IMR-90 (cell line): ENCODE measurements around the gene ALDH7A1. TPM values are rescaled to one million over a fixed set of nuclear protein-coding genes. Genes with fewer than 3 reads are reported as not detected.

Source experiments
- ATAC-seq: fragments of 200-7000 bp; cut with Tn5 transposase; 2 replicates; pipeline ENCODE4 v1.9.1; 2020; ENCODE audit warnings: low read depth, mild to moderate bottlenecking, moderate library complexity
- BruUV-seq: library from RNA; stranded (reverse); fragments of 400-500 nt; replicated peaks from 2 replicates; lab custom pipeline; 2021; lab: Mats Ljungman, UMichigan
- CTCF ChIA-PET: fragments of 300-600 bp; formaldehyde crosslinking; extraction: SDS; loops from one replicate; lab custom pipeline; 2021; ENCODE audit warnings: antibody characterized with exemption; lab: Yijun Ruan, JAX
- POLR2A ChIA-PET: fragments of 300-600 bp; sonication (Branson Sonifier 250); formaldehyde crosslinking; loops from one replicate; lab custom pipeline; 2022; ENCODE audit warnings: antibody characterized with exemption; ENCODE audit not compliant: unreplicated experiment; lab: Charles Lee
- DNase-seq: peaks from one replicate; pipeline ENCODE4 v3.0.0; 2013
- H2AFZ ChIP-seq: replicated peaks from 2 replicates; pipeline ENCODE3; 2013; ENCODE audit warnings: low read length, mild to moderate bottlenecking; ENCODE audit not compliant: poor library complexity
- H2AK5ac ChIP-seq: 2 replicates; pipeline ENCODE4 v1.6.1; 2013; ENCODE audit warnings: low read depth, low read length, inconsistent platforms
- H2AK9ac ChIP-seq: replicated peaks from 2 replicates; pipeline ENCODE3; 2013; ENCODE audit warnings: mild to moderate bottlenecking, low read depth, low read length, moderate library complexity; ENCODE audit not compliant: poor library complexity
- H2BK120ac ChIP-seq: 2 replicates; pipeline ENCODE4 v1.6.1; 2013; ENCODE audit warnings: low read depth, low read length, inconsistent platforms
- H2BK15ac ChIP-seq: 3 replicates; pipeline ENCODE4 v1.6.1; 2013; ENCODE audit warnings: low read depth, low read length, inconsistent platforms
- H2BK20ac ChIP-seq: 2 replicates; pipeline ENCODE4 v1.6.1; 2013; ENCODE audit warnings: low read depth, mild to moderate bottlenecking, inconsistent platforms, low read length, moderate library complexity
- H2BK5ac ChIP-seq: 2 replicates; pipeline ENCODE4 v1.6.1; 2013; ENCODE audit warnings: mild to moderate bottlenecking, low read depth, low read length, inconsistent platforms; ENCODE audit not compliant: poor library complexity, severe bottlenecking
- H3K14ac ChIP-seq: replicated peaks from 2 replicates; pipeline ENCODE4 v1.6.1; 2013; ENCODE audit warnings: low read depth, low read length, inconsistent platforms
- H3K18ac ChIP-seq: 2 replicates; pipeline ENCODE4 v1.6.1; 2013; ENCODE audit warnings: low read depth, low read length, control low read depth
- H3K23ac ChIP-seq: 2 replicates; pipeline ENCODE4 v1.6.1; 2013; ENCODE audit warnings: low read depth, low read length, inconsistent platforms
- H3K27ac ChIP-seq: 2 replicates; pipeline ENCODE4 v1.5.1; 2013; ENCODE audit warnings: mild to moderate bottlenecking, control low read depth, low read length; ENCODE audit not compliant: insufficient read depth
- H3K27me3 ChIP-seq: 2 replicates; pipeline ENCODE4 v1.6.1; 2013; ENCODE audit warnings: low read length; ENCODE audit not compliant: control insufficient read depth, insufficient read depth
- H3K36me3 ChIP-seq: 2 replicates; pipeline ENCODE4 v1.6.1; 2013; ENCODE audit warnings: low read length, mixed read lengths; ENCODE audit not compliant: control insufficient read depth, insufficient read depth
- H3K4ac ChIP-seq: 2 replicates; pipeline ENCODE4 v1.6.1; 2013; ENCODE audit warnings: low read depth, low read length, inconsistent platforms
- H3K4me1 ChIP-seq: 2 replicates; pipeline ENCODE4 v1.6.1; 2013; ENCODE audit warnings: low read length, mixed read lengths; ENCODE audit not compliant: control insufficient read depth, insufficient read depth
- H3K4me2 ChIP-seq: 2 replicates; pipeline ENCODE4 v1.6.1; 2013; ENCODE audit warnings: low read depth, mild to moderate bottlenecking, control low read depth, low read length, moderate library complexity
- H3K4me3 ChIP-seq: 2 replicates; pipeline ENCODE4 v1.5.1; 2013; ENCODE audit warnings: low read depth, mild to moderate bottlenecking, control low read depth, low read length, moderate library complexity; ENCODE audit not compliant: insufficient read depth
- H3K56ac ChIP-seq: 2 replicates; pipeline ENCODE4 v1.6.1; 2013; ENCODE audit warnings: low read length, inconsistent platforms; ENCODE audit not compliant: insufficient read depth; ENCODE audit errors: extremely low read depth
- H3K79me1 ChIP-seq, 2 experiments: 2 replicates each; pipeline ENCODE4 v1.6.1; 2013; ENCODE audit warnings: low read length in 2 of 2, inconsistent platforms in 1 of 2, low read depth in 1 of 2
- H3K9ac ChIP-seq: 2 replicates; pipeline ENCODE4 v1.6.1; 2013; ENCODE audit warnings: low read depth, low read length, control low read depth
- H3K9me1 ChIP-seq: 2 replicates; pipeline ENCODE4 v1.6.1; 2013; ENCODE audit warnings: low read length, inconsistent platforms; ENCODE audit not compliant: insufficient read depth
- H3K9me3 ChIP-seq: 2 replicates; pipeline ENCODE4 v1.6.1; 2013; ENCODE audit warnings: low read length; ENCODE audit not compliant: control insufficient read depth, insufficient read depth
- H4K20me1 ChIP-seq: 2 replicates; pipeline ENCODE4 v1.6.1; 2013; ENCODE audit warnings: low read length, inconsistent platforms; ENCODE audit not compliant: insufficient read depth
- H4K5ac ChIP-seq: 2 replicates; pipeline ENCODE4 v1.6.1; 2013; ENCODE audit warnings: mild to moderate bottlenecking, low read depth, low read length, control low read depth
- H4K8ac ChIP-seq, 2 experiments: 2 replicates each; pipeline ENCODE4 v1.6.1; 2013; ENCODE audit warnings: low read depth in 2 of 2, low read length in 2 of 2, control low read depth in 1 of 2, inconsistent platforms in 1 of 2
- H4K91ac ChIP-seq: 2 replicates; pipeline ENCODE4 v1.6.1; 2013; ENCODE audit warnings: low read depth, low read length, inconsistent platforms; ENCODE audit not compliant: insufficient read depth
- BHLHE40 ChIP-seq: fragments of 150-350 bp; IDR thresholded peaks from 2 replicates; pipeline ENCODE4 v1.6.1; 2016; ENCODE audit warnings: mild to moderate bottlenecking, low read depth, low read length
- CEBPB ChIP-seq: IDR thresholded peaks from 2 replicates; pipeline ENCODE4 v1.6.1; 2012; ENCODE audit warnings: low read depth, low read length, improper control_type of control experiment
- CHD1 ChIP-seq: IDR thresholded peaks from 2 replicates; pipeline ENCODE4 v1.6.1; 2012; ENCODE audit warnings: low read depth, low read length, improper control_type of control experiment
- FOS ChIP-seq: fragments of 150-350 bp; IDR thresholded peaks from 2 replicates; pipeline ENCODE4 v1.6.1; 2016; ENCODE audit warnings: low read depth, low read length
- MAFK ChIP-seq: IDR thresholded peaks from 2 replicates; pipeline ENCODE4 v1.6.1; 2012; ENCODE audit warnings: low read depth, low read length, improper control_type of control experiment
- MAZ ChIP-seq: IDR thresholded peaks from 2 replicates; pipeline ENCODE4 v1.6.1; 2012; ENCODE audit warnings: low read depth, mild to moderate bottlenecking, low read length, improper control_type of control experiment, moderate library complexity, borderline replicate concordance
- MXI1 ChIP-seq: IDR thresholded peaks from 2 replicates; pipeline ENCODE4 v1.6.1; 2012; ENCODE audit warnings: low read depth, mild to moderate bottlenecking, low read length, moderate library complexity, borderline replicate concordance
- NFE2L2 ChIP-seq: fragments of 150-350 bp; IDR thresholded peaks from 2 replicates; pipeline ENCODE4 v1.6.1; 2016; ENCODE audit warnings: low read depth, mild to moderate bottlenecking, low read length
- POLR2A ChIP-seq: IDR thresholded peaks from 2 replicates; pipeline ENCODE4 v1.6.1; 2012; ENCODE audit warnings: mild to moderate bottlenecking, low read depth, low read length
- RAD21 ChIP-seq: IDR thresholded peaks from 2 replicates; pipeline ENCODE4 v1.6.1; 2012; ENCODE audit warnings: low read length, improper control_type of control experiment
- RCOR1 ChIP-seq: IDR thresholded peaks from 2 replicates; pipeline ENCODE4 v1.6.1; 2012; ENCODE audit warnings: mild to moderate bottlenecking, low read length, improper control_type of control experiment; ENCODE audit not compliant: insufficient replicate concordance
- RFX5 ChIP-seq: IDR thresholded peaks from 2 replicates; pipeline ENCODE4 v1.8.0; 2012; ENCODE audit warnings: low read depth, mild to moderate bottlenecking, low read length, moderate library complexity
- SMC3 ChIP-seq: fragments of 150-350 bp; IDR thresholded peaks from 2 replicates; pipeline ENCODE4 v1.6.1; 2016; ENCODE audit warnings: low read depth, mild to moderate bottlenecking, antibody characterized with exemption, low read length, moderate library complexity
- WGBS, 2 experiments: methylation state at CpG; one replicate each; pipeline versions ENCODE4 v1.1.5 to v1.1.7; 2013; ENCODE audit warnings: missing lambda C conversion rate in 2 of 2; ENCODE audit not compliant: insufficient read length in 1 of 2; ENCODE audit errors: extremely low coverage in 2 of 2; 5-methylcytosine and 5-hydroxymethylcytosine counted together
- dilution Hi-C: fragments of 300-500 bp; cut with HindIII; formaldehyde crosslinking; loops from one replicate; pipeline ENCODE4 v1.14.3; 2018; ENCODE audit warnings: low sequenced_read_pairs; ENCODE audit not compliant: unreplicated experiment
- in situ Hi-C: fragments of 300-500 bp; cut with MboI; formaldehyde crosslinking; loops from 3 replicates; pipeline ENCODE4 v1.14.3; 2019; ENCODE audit warnings: low sequenced_read_pairs, inconsistent platforms, mixed read lengths
- intact Hi-C: fragments of 100-400 bp; cut with micrococcal nuclease; formaldehyde crosslinking; loops from 2 replicates; pipeline ENCODE4 v1.10.0; 2022
- polyA plus RNA-seq, 3 experiments: library from polyadenylated mRNA; depleted of rRNA; stranded (reverse); fragments of >200 nt; gene quantifications; 2 replicates each; pipeline ENCODE4 v1.2.3, GENCODE V29; 2012; ENCODE audit warnings: low replicate concordance in 1 of 3
- total RNA-seq: library from RNA; depleted of rRNA; stranded (reverse); fragments of >200 nt; gene quantifications from 2 replicates; pipeline ENCODE4 v1.2.3, GENCODE V29; 2012
- TF ChIP-seq, protein P1 (sequence below): conservative IDR thresholded peaks from 2 replicates; pipeline ENCODE4 v1.5.1; 2012; ENCODE audit warnings: mild to moderate bottlenecking, low read depth, low read length, improper control_type of control experiment
- TF ChIP-seq, protein P2 (sequence below): fragments of 150-350 bp; IDR thresholded peaks from 2 replicates; pipeline ENCODE4 v1.6.1; 2016; ENCODE audit warnings: low read depth, mild to moderate bottlenecking, low read length, moderate library complexity, borderline replicate concordance
- TF ChIP-seq, protein P3 (sequence below): fragments of 150-350 bp; IDR thresholded peaks from 2 replicates; pipeline ENCODE4 v1.6.1; 2017; ENCODE audit warnings: mild to moderate bottlenecking, antibody characterized with exemption, low read length, low read depth

The ALDH7A1 gene
- total and polyA plus RNA-seq, 2 of the 4 experiments (the other 2 are of a cell fraction), result 40.9 to 62.2 TPM

DNA sequence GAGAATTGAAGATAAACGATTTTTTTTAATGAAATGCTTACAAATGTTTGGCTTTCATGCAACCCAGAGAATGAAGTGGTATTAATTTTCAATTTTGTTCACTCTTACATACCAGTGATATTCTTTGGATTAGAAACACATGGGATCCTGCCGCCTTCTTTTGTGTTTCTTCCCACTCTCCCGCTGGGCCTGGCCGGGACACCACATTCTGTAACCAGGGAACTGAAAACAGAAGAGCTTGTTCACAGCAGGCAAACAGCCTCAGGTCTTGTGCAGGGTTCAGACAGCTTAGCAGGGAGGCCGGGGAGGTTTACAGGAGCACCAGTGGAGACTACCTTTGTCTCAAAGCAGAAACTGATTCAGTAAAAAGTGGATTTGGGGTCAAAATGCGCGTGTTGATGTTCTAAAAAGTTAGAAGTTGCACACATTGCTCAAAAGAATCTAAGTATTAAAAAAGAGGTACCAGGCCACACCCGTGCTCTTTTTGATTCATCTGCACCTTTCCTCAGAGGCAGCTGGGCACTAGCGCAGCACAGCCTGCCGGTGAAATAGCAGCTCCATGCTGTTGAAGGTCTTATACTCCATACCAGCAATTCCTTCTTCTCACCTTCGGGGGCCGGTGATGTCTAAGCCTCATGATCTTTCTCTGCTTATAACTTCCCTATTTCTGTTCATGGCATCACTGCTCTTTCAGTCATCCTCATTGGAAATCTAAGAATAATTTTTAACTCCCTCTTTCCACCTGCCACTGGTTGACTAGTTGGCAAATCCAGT, 104.7 kb downstream of the ALDH7A1 start:
- peaks cover 18% of the 10 kb centered on the region for H3K36me3 ChIP-seq

More for the DNA sequence above, 104.7 kb downstream of the ALDH7A1 start:
- Histone ChIP-seq H3K79me1 (no peaks in the 10 kb centered on the region), H2BK20ac (no peak overlapping the region), H2BK5ac (no peak overlapping the region), H3K27me3 (no peaks in the 10 kb centered on the region), H3K9me1 (0 out of 2 replicates have a peak, but pooled peaks cover 3% of the 10 kb centered on the region), H3K14ac (no peak overlapping the region), H3K23ac (no peak overlapping the region), H2AK5ac (no peak overlapping the region), H2AK9ac (no peak overlapping the region), H4K91ac (no peak overlapping the region), H2BK120ac (no peak overlapping the region), H4K20me1 (no peaks in the 10 kb centered on the region), H3K27ac (no peak overlapping the region), H3K18ac (no peak overlapping the region), H3K9ac (no peak overlapping the region), H3K4ac (no peak overlapping the region), H2BK15ac (no peak overlapping the region), H3K56ac (no peak overlapping the region), H2AFZ (no peak overlapping the region), H3K4me1 (no peaks in the 10 kb centered on the region), H4K5ac (no peak overlapping the region), H3K4me3 (no peak overlapping the region), H3K9me3 (no peaks in the 10 kb centered on the region), H4K8ac (no peak overlapping the region), H3K4me2 (no peak overlapping the region)
- in situ Hi-C loops, result no loop called here
- TF ChIP-seq, protein P1, sequence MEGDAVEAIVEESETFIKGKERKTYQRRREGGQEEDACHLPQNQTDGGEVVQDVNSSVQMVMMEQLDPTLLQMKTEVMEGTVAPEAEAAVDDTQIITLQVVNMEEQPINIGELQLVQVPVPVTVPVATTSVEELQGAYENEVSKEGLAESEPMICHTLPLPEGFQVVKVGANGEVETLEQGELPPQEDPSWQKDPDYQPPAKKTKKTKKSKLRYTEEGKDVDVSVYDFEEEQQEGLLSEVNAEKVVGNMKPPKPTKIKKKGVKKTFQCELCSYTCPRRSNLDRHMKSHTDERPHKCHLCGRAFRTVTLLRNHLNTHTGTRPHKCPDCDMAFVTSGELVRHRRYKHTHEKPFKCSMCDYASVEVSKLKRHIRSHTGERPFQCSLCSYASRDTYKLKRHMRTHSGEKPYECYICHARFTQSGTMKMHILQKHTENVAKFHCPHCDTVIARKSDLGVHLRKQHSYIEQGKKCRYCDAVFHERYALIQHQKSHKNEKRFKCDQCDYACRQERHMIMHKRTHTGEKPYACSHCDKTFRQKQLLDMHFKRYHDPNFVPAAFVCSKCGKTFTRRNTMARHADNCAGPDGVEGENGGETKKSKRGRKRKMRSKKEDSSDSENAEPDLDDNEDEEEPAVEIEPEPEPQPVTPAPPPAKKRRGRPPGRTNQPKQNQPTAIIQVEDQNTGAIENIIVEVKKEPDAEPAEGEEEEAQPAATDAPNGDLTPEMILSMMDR, result no peak
- TF ChIP-seq POLR2A, result no peak
- TF ChIP-seq, protein P2, sequence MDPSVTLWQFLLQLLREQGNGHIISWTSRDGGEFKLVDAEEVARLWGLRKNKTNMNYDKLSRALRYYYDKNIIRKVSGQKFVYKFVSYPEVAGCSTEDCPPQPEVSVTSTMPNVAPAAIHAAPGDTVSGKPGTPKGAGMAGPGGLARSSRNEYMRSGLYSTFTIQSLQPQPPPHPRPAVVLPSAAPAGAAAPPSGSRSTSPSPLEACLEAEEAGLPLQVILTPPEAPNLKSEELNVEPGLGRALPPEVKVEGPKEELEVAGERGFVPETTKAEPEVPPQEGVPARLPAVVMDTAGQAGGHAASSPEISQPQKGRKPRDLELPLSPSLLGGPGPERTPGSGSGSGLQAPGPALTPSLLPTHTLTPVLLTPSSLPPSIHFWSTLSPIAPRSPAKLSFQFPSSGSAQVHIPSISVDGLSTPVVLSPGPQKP, result no peak
- TF ChIP-seq, protein P3, sequence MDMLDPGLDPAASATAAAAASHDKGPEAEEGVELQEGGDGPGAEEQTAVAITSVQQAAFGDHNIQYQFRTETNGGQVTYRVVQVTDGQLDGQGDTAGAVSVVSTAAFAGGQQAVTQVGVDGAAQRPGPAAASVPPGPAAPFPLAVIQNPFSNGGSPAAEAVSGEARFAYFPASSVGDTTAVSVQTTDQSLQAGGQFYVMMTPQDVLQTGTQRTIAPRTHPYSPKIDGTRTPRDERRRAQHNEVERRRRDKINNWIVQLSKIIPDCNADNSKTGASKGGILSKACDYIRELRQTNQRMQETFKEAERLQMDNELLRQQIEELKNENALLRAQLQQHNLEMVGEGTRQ, result no peak
- no peak for TF ChIP-seq CHD1
- no peak for TF ChIP-seq MAZ
- TF ChIP-seq RCOR1, result no peak
- no peak for TF ChIP-seq MXI1
- TF ChIP-seq FOS, result no peak
- TF ChIP-seq RFX5, result no peak
- no peak for TF ChIP-seq BHLHE40
- TF ChIP-seq CEBPB, result no peak
- no peak for TF ChIP-seq SMC3
- TF ChIP-seq NFE2L2, result no peak
- TF ChIP-seq MAFK, result no peak
- TF ChIP-seq RAD21, result no peak
- no peak for ATAC-seq
- BruUV-seq, result no TSS peak
- intact Hi-C loops, result no loop called here
- no peak for DNase-seq
- POLR2A ChIA-PET, result no interaction called here
- WGBS, 2 experiments, result 83% methylated on average over 6 of the region's 12 CpGs; no CpG with 5 or more reads in 1 of the 2 experiments
- CTCF ChIA-PET, result no interaction called here
- dilution Hi-C loops, result no loop called here
